B cell (primary cell): ENCODE data around the gene H6PD. TPM values are rescaled to one million over a fixed set of nuclear protein-coding genes. Genes with fewer than 3 reads are reported as not detected.

Experiments used
- ATAC-seq: fragments of 200-7000 bp; cut with Tn5 transposase; one replicate; pipeline ENCODE4 v1.10.0; 2021; ENCODE audit warnings: low read depth, mild to moderate bottlenecking, moderate number of reproducible peaks, moderate library complexity
- CTCF ChIA-PET: fragments of 350-600 bp; sonication (Branson Sonifier 250); formaldehyde crosslinking; loops from one replicate; lab custom pipeline; 2021; ENCODE audit warnings: antibody characterized with exemption, inconsistent platforms; lab: Charles Lee
- POLR2A ChIA-PET: fragments of 350-600 bp; sonication (Branson Sonifier 250); formaldehyde crosslinking; loops from one replicate; lab custom pipeline; 2021; ENCODE audit warnings: antibody characterized with exemption; lab: Charles Lee
- DNase-seq: peaks from one replicate; pipeline ENCODE4 v3.0.0; 2013
- H2AFZ ChIP-seq: 2 replicates; pipeline ENCODE4 v1.6.1; 2012; ENCODE audit warnings: mild to moderate bottlenecking, low read depth, low read length; ENCODE audit not compliant: insufficient read depth, poor library complexity, severe bottlenecking
- H3K27ac ChIP-seq, 2 donors: 1 replicate in 1 of 2; 2 replicates in 1 of 2; pipeline ENCODE4 v1.5.1; 2012 to 2013; ENCODE audit warnings: low read length in 2 of 2, mild to moderate bottlenecking in 2 of 2, moderate library complexity in 1 of 2
- H3K27me3 ChIP-seq, 4 experiments: fragments of 200-600 bp in 1 of 4; sonication (generic) in 1 of 4; replicated peaks in 1 of 4; 1 replicate in 2 of 4; 2 replicates in 2 of 4; pipeline versions ENCODE4 v1.6.1 to v1.7.0; 2013 to 2016; ENCODE audit warnings: low read length in 3 of 4, mild to moderate bottlenecking in 2 of 4, mixed read lengths in 1 of 4, moderate library complexity in 1 of 4; ENCODE audit not compliant: insufficient read depth in 4 of 4, control insufficient read depth in 3 of 4; ENCODE audit errors: control extremely low read depth in 1 of 4
- H3K36me3 ChIP-seq, 2 experiments: replicated peaks in 1 of 2; 1 replicate in 1 of 2; 2 replicates in 1 of 2; pipeline versions ENCODE4 v1.6.1 to v1.7.1; 2013; ENCODE audit warnings: low read length in 1 of 2; ENCODE audit not compliant: insufficient read depth in 2 of 2, control insufficient read depth in 1 of 2; ENCODE audit errors: control extremely low read depth in 1 of 2, extremely low read depth in 1 of 2
- H3K4me1 ChIP-seq, 2 donors: fragments of 200-600 bp in 1 of 2; sonication (generic) in 1 of 2; 1 replicate in 1 of 2; 2 replicates in 1 of 2; pipeline versions ENCODE4 v1.5.1 to v1.6.1; 2013 to 2017; ENCODE audit warnings: low read length in 2 of 2; ENCODE audit not compliant: control insufficient read depth in 2 of 2, insufficient read depth in 2 of 2
- H3K4me2 ChIP-seq: replicated peaks from 2 replicates; pipeline ENCODE3; 2012; ENCODE audit warnings: mild to moderate bottlenecking, low read depth, low read length; ENCODE audit not compliant: poor library complexity, severe bottlenecking
- H3K4me3 ChIP-seq, 5 experiments: fragments of 200-600 bp in 1 of 5; sonication (generic) in 1 of 5; 1 replicate in 3 of 5; 2 replicates in 2 of 5; pipeline versions ENCODE4 v1.5.1 to v1.7.0; 2011 to 2016; ENCODE audit warnings: low read length in 4 of 5, mild to moderate bottlenecking in 4 of 5, low read depth in 2 of 5, control low read depth in 1 of 5, moderate library complexity in 1 of 5; ENCODE audit not compliant: insufficient read depth in 1 of 5; ENCODE audit errors: control extremely low read depth in 1 of 5, extremely low read depth in 1 of 5
- H3K79me2 ChIP-seq: fragments of 200-600 bp; sonication (generic); one replicate; pipeline ENCODE4 v1.6.0; 2016; ENCODE audit warnings: low read length; ENCODE audit not compliant: control insufficient read depth, insufficient read depth
- H3K9ac ChIP-seq: fragments of 200-600 bp; sonication (generic); 2 replicates; pipeline ENCODE4 v1.6.1; 2017; ENCODE audit warnings: mild to moderate bottlenecking, low read length, moderate library complexity
- H3K9me3 ChIP-seq, 3 donors: one replicate each; pipeline versions ENCODE4 v1.6.1 to v1.7.1; 2013; ENCODE audit warnings: low read length in 2 of 3; ENCODE audit not compliant: control insufficient read depth in 2 of 3, insufficient read depth in 1 of 3; ENCODE audit errors: control extremely low read depth in 1 of 3
- H4K20me1 ChIP-seq: 2 replicates; pipeline ENCODE4 v1.6.0; 2012; ENCODE audit warnings: mild to moderate bottlenecking, low read length; ENCODE audit not compliant: insufficient read depth, control insufficient read depth, poor library complexity, severe bottlenecking
- H3K27ac Mint-ChIP-seq: one replicate; pipeline ENCODE4 v1.8.0; 2021; ENCODE audit warnings: mixed read lengths
- H3K27me3 Mint-ChIP-seq: one replicate; pipeline ENCODE4 v1.8.0; 2021; ENCODE audit warnings: mixed read lengths
- H3K4me1 Mint-ChIP-seq: one replicate; pipeline ENCODE4 v1.8.0; 2021; ENCODE audit warnings: mixed read lengths
- H3K4me3 Mint-ChIP-seq: one replicate; pipeline ENCODE4 v1.8.0; 2021; ENCODE audit warnings: mixed read lengths
- H3K9me3 Mint-ChIP-seq: one replicate; pipeline ENCODE4 v1.8.0; 2022; ENCODE audit warnings: mixed read lengths; ENCODE audit not compliant: insufficient read depth
- CTCF ChIP-seq: fragments of 200-600 bp; IDR thresholded peaks from one replicate; pipeline ENCODE4 v1.8.0; 2022; ENCODE audit warnings: antibody characterized with exemption, mild to moderate bottlenecking
- EZH2 ChIP-seq: IDR thresholded peaks from 2 replicates; pipeline ENCODE4 v1.6.1; 2012; ENCODE audit warnings: borderline replicate concordance, low read depth, mild to moderate bottlenecking, moderate library complexity, low read length; ENCODE audit not compliant: insufficient read depth, poor library complexity, severe bottlenecking
- WGBS: methylation state at CpG from one replicate; pipeline ENCODE4 v1.1.5; 2013; ENCODE audit warnings: missing lambda C conversion rate; ENCODE audit not compliant: insufficient coverage; 5-methylcytosine and 5-hydroxymethylcytosine counted together
- intact Hi-C: fragments of 100-400 bp; cut with micrococcal nuclease; formaldehyde crosslinking; loops from one replicate; pipeline ENCODE4 v1.10.0; 2022
- polyA plus RNA-seq: library from polyadenylated mRNA; depleted of rRNA; stranded (reverse); fragments of >200 nt; gene quantifications from 2 replicates; pipeline ENCODE4 v1.2.3, GENCODE V29; 2012
- total RNA-seq, 2 donors: library from RNA; stranded (reverse); fragments of 120-200 nt in 1 of 2; gene quantifications; 1 replicate in 1 of 2; 2 replicates in 1 of 2; pipeline versions ENCODE4 v1.2.3 to v1.2.4, GENCODE V29; 2013 to 2022

The H6PD gene
- total and polyA plus RNA-seq, 2 donors (not counting 1 experiment from before 2014, with no cell fraction given), result 11.3 to 30.2 TPM

DNA sequence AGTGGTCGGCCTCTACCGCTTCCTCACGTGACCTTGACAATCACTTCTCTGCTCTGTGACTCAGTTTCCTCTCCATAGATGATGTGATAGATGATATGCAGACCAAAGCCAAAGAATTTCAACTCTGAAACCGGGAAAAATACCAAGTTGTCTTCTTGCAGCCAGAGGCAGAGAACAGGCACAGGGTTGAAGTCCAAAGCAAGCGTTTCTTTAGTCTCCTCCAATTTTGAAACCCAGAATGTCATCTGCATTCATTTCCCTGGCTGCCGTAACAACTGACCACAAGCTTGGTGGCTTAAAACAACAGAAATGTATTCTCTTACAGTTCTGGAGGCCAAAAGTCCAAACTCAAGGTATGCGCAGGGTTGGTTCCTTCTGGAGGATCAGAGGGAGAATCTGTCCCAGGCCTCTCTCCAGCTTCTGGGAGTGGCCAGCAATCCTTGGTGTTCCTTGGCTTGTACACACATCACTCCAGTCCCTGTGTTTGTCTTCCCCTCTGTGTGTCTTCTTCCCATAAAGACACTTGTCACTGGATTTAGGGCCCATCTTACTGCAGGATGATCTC, 30.3 kb upstream of the H6PD start:
- Histone ChIP-seq H3K27me3 (peaks cover 0 to 74% (median 40%) of the 10 kb centered on the region in 4 experiments), H2AFZ (no peak overlapping the region), H3K4me3 (no peak overlapping the region), H3K36me3 (no peaks in the 10 kb centered on the region), H3K79me2 (no peaks in the 10 kb centered on the region), H3K9me3 (no peaks in the 10 kb centered on the region), H4K20me1 (no peaks in the 10 kb centered on the region), H3K9ac (no peak overlapping the region), H3K27ac (no peak overlapping the region), H3K4me2 (no peak overlapping the region), H3K4me1 (peaks cover 15 to 20% of the 10 kb centered on the region in 2 donors)
- no peak overlapping the region for H3K4me3 Mint-ChIP-seq
- H3K9me3 Mint-ChIP-seq, result no peaks in the 10 kb centered on the region
- ChIA-PET POLR2A (no interaction called here), CTCF (no interaction called here)
- intact Hi-C loops, result no loop called here
- WGBS, result 94% methylated on average over 3 of the region's 7 CpGs
- DNase-seq, result no peak
- no peak for ATAC-seq
- peaks cover 21% of the 10 kb centered on the region for H3K4me1 Mint-ChIP-seq
- no peak for TF ChIP-seq CTCF
- no peak overlapping the region for H3K27ac Mint-ChIP-seq
- H3K27me3 Mint-ChIP-seq, result peaks cover 78% of the 10 kb centered on the region

DNA sequence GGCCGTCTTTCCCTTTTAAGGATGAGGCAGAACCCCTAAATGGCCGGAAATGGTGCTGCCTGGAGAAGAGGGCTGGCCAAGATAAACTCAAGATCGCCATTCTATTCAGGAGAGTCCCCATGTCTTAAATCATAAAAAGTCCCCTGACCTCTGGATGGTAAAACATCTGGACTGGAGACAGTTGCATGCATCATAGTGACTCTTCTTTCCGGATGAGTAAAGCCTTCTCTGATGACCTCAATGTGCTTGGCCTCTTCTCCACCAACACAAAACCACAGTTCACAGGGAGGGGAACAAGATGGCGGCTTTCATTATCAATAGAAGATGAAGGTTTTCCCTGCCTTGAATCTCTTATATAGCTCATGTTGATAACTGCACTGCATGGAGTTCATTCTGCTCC, 27.5 kb upstream of the H6PD start:
- Histone ChIP-seq H3K4me1 (peaks cover 6 to 9% of the 10 kb centered on the region in 2 donors), H4K20me1 (no peaks in the 10 kb centered on the region), H3K79me2 (no peaks in the 10 kb centered on the region), H3K4me2 (no peak overlapping the region), H3K36me3 (no peaks in the 10 kb centered on the region), H3K9me3 (no peaks in the 10 kb centered on the region), H3K9ac (no peak overlapping the region), H3K27me3 (peaks cover 0 to 45% (median 25%) of the 10 kb centered on the region in 4 experiments), H3K27ac (no peak overlapping the region), H2AFZ (no peak overlapping the region), H3K4me3 (no peak overlapping the region)
- ChIA-PET POLR2A (no interaction called here), CTCF (interaction anchor here (1.4 kb wide), 1 partner anchor 11 kb away, joined by 4 read pairs; no protein-coding TSS in a partner anchor)
- 78% methylated on average over 4 of the region's 5 CpGs for WGBS
- DNase-seq, result no peak
- TF ChIP-seq EZH2 (no peak), CTCF (no peak)
- intact Hi-C loops, result no loop called here
- Mint-ChIP-seq H3K9me3 (no peaks in the 10 kb centered on the region), H3K4me1 (peaks cover 4% of the 10 kb centered on the region), H3K27ac (no peak overlapping the region), H3K4me3 (no peak overlapping the region), H3K27me3 (peaks cover 69% of the 10 kb centered on the region)
- no peak for ATAC-seq
